ENCODE results near the gene CDC34. TPM values are rescaled to one million over a fixed set of nuclear protein-coding genes. Genes with fewer than 3 reads are reported as not detected.

Gene CDC34, protein sequence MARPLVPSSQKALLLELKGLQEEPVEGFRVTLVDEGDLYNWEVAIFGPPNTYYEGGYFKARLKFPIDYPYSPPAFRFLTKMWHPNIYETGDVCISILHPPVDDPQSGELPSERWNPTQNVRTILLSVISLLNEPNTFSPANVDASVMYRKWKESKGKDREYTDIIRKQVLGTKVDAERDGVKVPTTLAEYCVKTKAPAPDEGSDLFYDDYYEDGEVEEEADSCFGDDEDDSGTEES
- 10 to 100 TPM; 58.3 to 58.9 TPM for total RNA-seq

DNA sequence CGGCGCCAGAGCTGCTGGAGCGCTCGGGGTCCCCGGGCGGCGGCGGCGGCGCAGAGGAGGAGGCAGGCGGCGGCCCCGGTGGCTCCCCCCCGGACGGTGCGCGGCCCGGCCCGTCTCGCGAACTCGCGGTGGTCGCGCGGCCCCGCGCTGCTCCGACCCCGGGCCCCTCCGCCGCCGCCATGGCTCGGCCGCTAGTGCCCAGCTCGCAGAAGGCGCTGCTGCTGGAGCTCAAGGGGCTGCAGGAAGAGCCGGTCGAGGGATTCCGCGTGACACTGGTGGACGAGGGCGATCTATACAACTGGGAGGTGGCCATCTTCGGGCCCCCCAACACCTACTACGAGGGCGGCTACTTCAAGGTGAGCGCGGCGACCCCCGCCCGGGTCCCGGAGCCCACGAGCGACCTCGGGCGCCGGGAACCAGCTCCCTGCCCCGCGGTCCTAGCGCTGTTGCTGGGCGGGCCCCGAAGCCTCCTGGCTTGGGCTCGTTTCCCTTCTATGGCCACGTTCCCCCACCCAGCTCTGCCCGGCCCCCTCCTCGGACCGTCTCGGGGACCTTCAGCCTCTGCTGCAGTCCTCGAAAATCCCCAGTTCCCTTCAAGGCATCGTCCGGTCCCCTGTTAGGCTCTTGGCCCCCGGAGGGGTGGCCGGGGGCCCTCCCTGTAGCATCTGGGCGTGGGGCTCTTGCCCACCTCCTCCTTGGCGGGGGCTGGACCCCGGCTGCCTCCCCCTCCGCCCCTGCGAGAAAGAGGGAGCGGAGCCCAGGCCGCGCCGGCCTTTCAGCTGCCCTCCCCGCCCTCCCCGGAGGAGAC, at the start of gene CDC34:
TSS of gene CDC34 (plus strand) at position 8 of the 808 bp plus-strand sequence. CDS start at position 180, 172 bp downstream.
- peaks cover under 1% of the 10 kb centered on the region for H3K27me3 Mint-ChIP-seq
- H3K9me3 Mint-ChIP-seq (ENCODE audit: low read depth) = no peaks in the 10 kb centered on the region
- H3K4me1 Mint-ChIP-seq = peaks cover 18% of the 10 kb centered on the region
- no peak for ATAC-seq
- H3K36me3 Mint-ChIP-seq = peaks cover 1% of the 10 kb centered on the region
- H3K4me3 Mint-ChIP-seq = peak within 1 kb of the TSS; percentile 81
- CTCF ChIA-PET = interaction anchor here (1.0 to 8.5 kb wide), 12 partner anchors 11 to 238 kb away, joined by 3 to 94 read pairs (median 7); partner anchors contain the start of genes BSG, GZMM, MADCAM1 and TPGS1
- DNase-seq = no peak
- H3K27ac Mint-ChIP-seq = peak within 1 kb of the TSS; percentile 83

DNA sequence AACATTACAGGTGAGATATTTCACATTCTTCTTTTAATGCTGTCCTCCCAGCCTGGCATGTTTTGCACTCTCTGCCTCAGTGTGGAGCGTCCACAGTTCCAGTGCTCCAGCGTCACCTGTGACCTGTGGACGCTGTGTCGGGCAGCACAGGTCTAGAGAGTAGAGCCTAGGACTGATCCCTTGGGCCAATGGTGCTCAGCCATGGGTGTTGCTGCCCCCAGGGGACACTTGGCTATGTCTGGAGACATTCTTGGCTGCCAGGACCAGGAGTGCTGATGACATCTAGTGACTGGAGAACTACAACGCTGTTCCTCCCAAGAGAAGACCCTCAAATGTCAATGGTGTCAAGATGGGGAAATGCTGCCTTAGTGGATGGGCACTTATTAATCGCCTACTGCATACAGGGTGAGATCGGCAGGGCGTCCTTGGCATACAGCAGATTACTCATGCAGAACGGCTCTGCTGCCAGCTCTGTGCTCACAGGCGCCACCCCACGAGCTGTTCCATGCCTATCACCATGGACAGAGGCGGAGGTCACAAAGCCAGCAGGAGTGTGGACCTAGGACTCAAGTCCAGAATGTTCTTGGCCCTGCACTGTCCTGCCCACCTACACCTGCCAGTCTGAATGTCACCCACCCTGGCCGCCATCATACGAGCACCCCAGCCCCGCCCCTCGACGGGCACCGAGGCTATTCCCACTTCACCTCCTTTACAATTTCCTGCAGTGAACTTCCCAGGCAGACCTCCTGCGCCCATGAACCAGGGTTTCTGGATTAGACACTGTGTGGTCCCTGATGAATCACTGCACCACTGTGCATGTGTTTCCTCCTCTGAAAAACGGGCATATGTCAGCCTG, 49.1 kb upstream of the CDC34 start:
- H3K27me3 Mint-ChIP-seq = peaks cover 13% of the 10 kb centered on the region
- DNase-seq (no peak), ATAC-seq (no peak)
- H3K36me3 Mint-ChIP-seq = peaks cover 17% of the 10 kb centered on the region
- no peak overlapping the region for H3K4me3 Mint-ChIP-seq
- H3K9me3 Mint-ChIP-seq (ENCODE audit: low read depth) = peaks cover 18% of the 10 kb centered on the region
- H3K27ac Mint-ChIP-seq = no peak overlapping the region
- peaks cover 5% of the 10 kb centered on the region for H3K4me1 Mint-ChIP-seq
- CTCF ChIA-PET = no interaction called here

GRCh38 chr19:483332-484072, 48.1 kb upstream of the CDC34 start:
- H3K4me3 Mint-ChIP-seq = no peak overlapping the region
- H3K9me3 Mint-ChIP-seq (ENCODE audit: low read depth) = peaks cover 18% of the 10 kb centered on the region
- ATAC-seq (no peak), DNase-seq (no peak)
- no peak overlapping the region for H3K27ac Mint-ChIP-seq
- CTCF ChIA-PET = no interaction called here
- H3K27me3 Mint-ChIP-seq = peaks cover 13% of the 10 kb centered on the region
- peaks cover 8% of the 10 kb centered on the region for H3K4me1 Mint-ChIP-seq
- H3K36me3 Mint-ChIP-seq = peaks cover 17% of the 10 kb centered on the region

- Mint-ChIP-seq H3K4me1 (peaks cover 9% of the 10 kb centered on the region), H3K9me3 (ENCODE audit: low read depth) (peaks cover 18% of the 10 kb centered on the region), H3K27me3 (peaks cover 13% of the 10 kb centered on the region), H3K27ac (no peak overlapping the region), H3K4me3 (no peak overlapping the region), H3K36me3 (peaks cover 17% of the 10 kb centered on the region)
- CTCF ChIA-PET = no interaction called here
- DNase-seq (no peak), ATAC-seq (no peak)
Observed at GRCh38 chr19:484494-484893, 47.1 kb upstream of the CDC34 start.

- peaks cover 14% of the 10 kb centered on the region for H3K36me3 Mint-ChIP-seq
- no peak overlapping the region for H3K27ac Mint-ChIP-seq
- H3K27me3 Mint-ChIP-seq = peaks cover 13% of the 10 kb centered on the region
- H3K9me3 Mint-ChIP-seq (ENCODE audit: low read depth) = peaks cover 15% of the 10 kb centered on the region
- no peak for DNase-seq
- no peak for ATAC-seq
- CTCF ChIA-PET = interaction anchor here (1.1 to 2.5 kb wide), 2 partner anchors 11 to 26 kb away, joined by 5 to 6 read pairs; partner anchors contain the start of gene MADCAM1
- H3K4me3 Mint-ChIP-seq = no peak overlapping the region
- peaks cover 9% of the 10 kb centered on the region for H3K4me1 Mint-ChIP-seq
Observed at GRCh38 chr19:485077-485476, 46.5 kb upstream of the CDC34 start.

DNA sequence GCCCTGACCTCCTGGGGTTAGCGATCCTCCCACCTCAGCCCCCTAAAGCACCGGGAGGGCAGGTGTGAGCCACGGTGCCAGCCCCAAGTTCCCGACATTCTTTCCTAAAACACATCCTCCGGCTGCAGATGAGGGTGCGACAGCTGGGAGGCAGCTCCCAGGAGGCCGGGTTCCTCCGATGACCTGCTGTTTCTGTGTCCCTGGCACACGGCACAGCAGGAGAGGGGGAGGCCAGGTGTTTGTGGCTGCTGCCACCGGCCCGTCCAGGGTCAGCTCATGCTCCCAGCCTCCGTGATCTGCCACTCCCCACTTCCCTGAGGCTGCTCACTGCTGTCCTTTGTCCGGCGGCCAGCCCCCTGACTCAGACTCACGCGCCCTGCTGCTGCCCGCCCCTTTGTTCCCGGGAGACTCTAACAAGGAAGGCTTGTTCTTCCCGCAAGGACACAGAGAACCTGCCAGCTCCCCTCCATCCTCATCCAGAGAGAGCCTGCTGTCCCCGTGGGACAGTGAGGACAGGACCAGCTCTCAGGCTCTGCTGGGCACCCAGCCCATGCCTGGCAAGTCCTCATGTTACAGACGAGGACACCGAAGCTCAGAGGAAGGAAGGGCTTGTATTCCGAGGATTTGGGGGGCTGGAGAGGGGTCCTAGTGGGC, 45.9 kb upstream of the CDC34 start:
- CTCF ChIA-PET = interaction anchor here (1.1 to 2.5 kb wide), 2 partner anchors 10 to 25 kb away, joined by 5 to 6 read pairs; partner anchors contain the start of gene MADCAM1
- DNase-seq (no peak), ATAC-seq (no peak)
- Mint-ChIP-seq H3K4me1 (peaks cover 9% of the 10 kb centered on the region), H3K27me3 (peaks cover 13% of the 10 kb centered on the region), H3K27ac (no peak overlapping the region), H3K4me3 (no peak overlapping the region), H3K36me3 (peaks cover 8% of the 10 kb centered on the region), H3K9me3 (ENCODE audit: low read depth) (peaks cover 8% of the 10 kb centered on the region)

DNA sequence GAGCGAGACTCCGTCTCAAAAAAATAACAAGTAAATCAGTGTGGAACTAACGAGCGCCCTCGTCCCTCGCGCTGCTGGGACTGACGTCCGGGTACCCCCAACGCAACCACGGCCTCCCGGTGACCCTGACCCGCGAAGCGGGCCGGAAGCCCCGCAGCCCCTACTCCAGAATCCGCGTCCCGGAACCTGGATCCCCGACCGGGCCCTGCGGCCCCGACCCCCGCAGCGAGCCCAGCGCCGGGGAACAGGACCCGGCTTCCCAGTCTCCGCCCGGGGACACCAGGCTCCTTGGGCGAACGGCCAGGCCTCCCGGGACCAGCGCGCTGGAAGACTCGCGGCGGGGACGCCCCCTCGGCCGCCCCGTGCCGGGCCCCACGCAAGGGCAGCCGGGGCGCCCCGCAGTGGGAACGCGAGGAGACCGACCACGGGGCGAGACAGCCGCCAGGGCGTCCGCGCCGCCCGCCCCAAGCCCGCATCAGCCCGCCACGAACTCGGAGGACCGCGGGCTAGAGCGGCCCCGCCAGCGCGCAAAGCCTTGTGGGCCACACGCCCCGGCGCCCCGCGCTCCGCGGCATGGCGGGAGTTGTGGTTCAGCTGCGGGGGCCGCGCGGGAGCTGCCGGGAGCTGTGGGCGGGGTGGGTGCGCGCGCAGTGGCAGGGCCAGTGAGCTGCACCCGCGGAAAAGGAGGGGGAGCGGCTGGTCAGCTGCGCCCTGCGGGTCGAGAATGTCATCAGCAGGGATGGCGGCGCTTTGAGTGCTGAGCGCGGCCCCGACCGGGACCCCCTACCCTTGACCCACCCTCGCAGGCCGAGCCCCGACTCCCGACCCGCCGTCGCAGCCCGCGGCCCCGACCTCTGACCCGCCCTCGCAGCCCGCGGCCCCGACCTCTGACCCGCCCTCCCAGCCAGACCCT, 42.8 kb upstream of the CDC34 start:
- Mint-ChIP-seq H3K4me3 (peak overlapping the region; percentile 75), H3K27me3 (peaks cover 13% of the 10 kb centered on the region), H3K4me1 (peaks cover 10% of the 10 kb centered on the region), H3K9me3 (ENCODE audit: low read depth) (peaks cover 2% of the 10 kb centered on the region), H3K36me3 (peaks cover 2% of the 10 kb centered on the region), H3K27ac (peak overlapping the region; percentile 82)
- CTCF ChIA-PET = interaction anchor here (0.9 to 2.3 kb wide), 3 partner anchors 18 to 144 kb away, joined by 6 to 22 read pairs (median 13); partner anchors contain the start of genes MIER2 and TPGS1
- DNase-seq (peak; percentile 93), ATAC-seq (peak; percentile 86)

GRCh38 chr19:489418-490196, 42.0 kb upstream of the CDC34 start:
- H3K4me1 Mint-ChIP-seq = peaks cover 11% of the 10 kb centered on the region
- H3K27me3 Mint-ChIP-seq = peaks cover 13% of the 10 kb centered on the region
- H3K27ac Mint-ChIP-seq = peak overlapping the region; percentile 82
- DNase-seq (no peak), ATAC-seq (peak; percentile 32)
- peak overlapping the region; percentile 75 for H3K4me3 Mint-ChIP-seq
- H3K9me3 Mint-ChIP-seq (ENCODE audit: low read depth) = peaks cover 3% of the 10 kb centered on the region
- CTCF ChIA-PET = interaction anchor here (0.9 to 2.3 kb wide), 4 partner anchors 17 to 145 kb away, joined by 6 to 22 read pairs (median 10); partner anchors contain the start of genes MIER2 and TPGS1
- peaks cover 3% of the 10 kb centered on the region for H3K36me3 Mint-ChIP-seq

- CTCF ChIA-PET = interaction anchor here (0.7 to 2.6 kb wide), 3 partner anchors 15 to 48 kb away, joined by 3 to 9 read pairs (median 7); no protein-coding TSS in a partner anchor
- DNase-seq = peak; percentile 41
Observed at GRCh38 chr19:491146-491741, 40.3 kb upstream of the CDC34 start.

DNA sequence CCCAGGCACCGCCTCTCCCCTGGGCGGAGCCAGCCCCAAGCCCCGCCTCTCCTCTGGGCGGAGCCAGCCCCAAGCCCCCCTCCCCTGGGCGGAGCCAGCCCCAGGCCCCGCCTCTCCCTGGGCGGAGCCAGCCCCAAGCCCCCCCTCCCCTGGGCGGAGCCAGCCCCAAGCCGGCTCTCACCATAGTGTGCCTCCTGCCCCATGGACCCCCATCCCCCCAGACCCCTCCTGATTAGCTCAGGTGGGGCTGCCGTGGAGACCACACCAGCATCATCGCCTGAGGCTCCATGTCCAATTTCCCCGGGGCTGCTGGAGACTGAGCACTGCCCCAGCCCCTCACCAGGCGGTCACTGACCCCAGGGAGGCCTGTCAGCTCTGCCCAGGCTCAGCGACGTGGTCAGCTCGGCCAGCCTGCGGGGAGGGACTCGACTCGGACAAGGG, 39.4 kb upstream of the CDC34 start:
- H3K9me3 Mint-ChIP-seq (ENCODE audit: low read depth) = peaks cover 3% of the 10 kb centered on the region
- no peak for DNase-seq
- ATAC-seq = peak; percentile 8
- H3K27ac Mint-ChIP-seq = no peak overlapping the region
- CTCF ChIA-PET = interaction anchor here (2.6 kb wide), 1 partner anchor 19 kb away, joined by 9 read pairs; no protein-coding TSS in a partner anchor
- H3K4me1 Mint-ChIP-seq = peaks cover 11% of the 10 kb centered on the region
- H3K27me3 Mint-ChIP-seq = peaks cover 6% of the 10 kb centered on the region
- no peak overlapping the region for H3K4me3 Mint-ChIP-seq
- peaks cover 3% of the 10 kb centered on the region for H3K36me3 Mint-ChIP-seq

More at GRCh38 chr19:491146-491741, 40.3 kb upstream of the CDC34 start:
- Mint-ChIP-seq H3K27me3 (peaks cover 6% of the 10 kb centered on the region), H3K9me3 (ENCODE audit: low read depth) (peaks cover 3% of the 10 kb centered on the region), H3K4me1 (peaks cover 11% of the 10 kb centered on the region), H3K4me3 (no peak overlapping the region), H3K36me3 (peaks cover 3% of the 10 kb centered on the region), H3K27ac (no peak overlapping the region)
- ATAC-seq = no peak
